Mesodermal cell (in vitro differentiated cells): ENCODE results near the gene KRTAP5-10.
A peak's percentile ranks its signal among the peaks of the same experiment; 100 is the strongest.
"Not testable (repeated sequence)": the region's sequence is repeated elsewhere in the genome, so short reads cannot be mapped to it uniquely, and the experiment has no call there.

ENCODE experiments used
- H3K27ac ChIP-seq: 2 replicates; pipeline ENCODE4 v1.7.0; 2013; ENCODE audit warnings: mild to moderate bottlenecking, low read depth, low read length, moderate library complexity; ENCODE audit not compliant: severe bottlenecking
- H3K36me3 ChIP-seq: 2 replicates; pipeline ENCODE4 v1.7.1; 2013; ENCODE audit warnings: mild to moderate bottlenecking, low read length, moderate library complexity; ENCODE audit not compliant: control insufficient read depth, insufficient read depth
- H3K4me1 ChIP-seq: one replicate; pipeline ENCODE4 v1.7.1; 2013; ENCODE audit warnings: mild to moderate bottlenecking, low read length; ENCODE audit not compliant: insufficient read depth, control insufficient read depth, poor library complexity, severe bottlenecking
- H3K4me3 ChIP-seq: 2 replicates; pipeline ENCODE4 v1.7.0; 2013; ENCODE audit warnings: low read length, control low read depth, mild to moderate bottlenecking; ENCODE audit not compliant: insufficient read depth, poor library complexity, severe bottlenecking; ENCODE audit errors: extremely low read depth
- H3K9me3 ChIP-seq: 2 replicates; pipeline ENCODE4 v1.7.1; 2013; ENCODE audit warnings: mild to moderate bottlenecking, low read length, moderate library complexity; ENCODE audit not compliant: control insufficient read depth
- WGBS, 2 experiments: methylation state at CpG; one replicate each; pipeline ENCODE4 v1.1.5; 2013; ENCODE audit warnings: missing lambda C conversion rate in 2 of 2; ENCODE audit not compliant: insufficient coverage in 2 of 2; 5-methylcytosine and 5-hydroxymethylcytosine counted together

Gene KRTAP5-10

GRCh38 chr11:71575723-71576424, 10.5 kb downstream of the KRTAP5-10 start:
- WGBS, 2 experiments, result 85 to 100% methylated on average over 1 to 3 of the region's 4 CpGs
- H3K27ac ChIP-seq, result no peak overlapping the region
- H3K4me3 ChIP-seq, result no peak overlapping the region
- H3K9me3 ChIP-seq, result no peaks in the 10 kb centered on the region
- H3K36me3 ChIP-seq, result no peaks in the 10 kb centered on the region
- no peaks in the 10 kb centered on the region for H3K4me1 ChIP-seq

DNA sequence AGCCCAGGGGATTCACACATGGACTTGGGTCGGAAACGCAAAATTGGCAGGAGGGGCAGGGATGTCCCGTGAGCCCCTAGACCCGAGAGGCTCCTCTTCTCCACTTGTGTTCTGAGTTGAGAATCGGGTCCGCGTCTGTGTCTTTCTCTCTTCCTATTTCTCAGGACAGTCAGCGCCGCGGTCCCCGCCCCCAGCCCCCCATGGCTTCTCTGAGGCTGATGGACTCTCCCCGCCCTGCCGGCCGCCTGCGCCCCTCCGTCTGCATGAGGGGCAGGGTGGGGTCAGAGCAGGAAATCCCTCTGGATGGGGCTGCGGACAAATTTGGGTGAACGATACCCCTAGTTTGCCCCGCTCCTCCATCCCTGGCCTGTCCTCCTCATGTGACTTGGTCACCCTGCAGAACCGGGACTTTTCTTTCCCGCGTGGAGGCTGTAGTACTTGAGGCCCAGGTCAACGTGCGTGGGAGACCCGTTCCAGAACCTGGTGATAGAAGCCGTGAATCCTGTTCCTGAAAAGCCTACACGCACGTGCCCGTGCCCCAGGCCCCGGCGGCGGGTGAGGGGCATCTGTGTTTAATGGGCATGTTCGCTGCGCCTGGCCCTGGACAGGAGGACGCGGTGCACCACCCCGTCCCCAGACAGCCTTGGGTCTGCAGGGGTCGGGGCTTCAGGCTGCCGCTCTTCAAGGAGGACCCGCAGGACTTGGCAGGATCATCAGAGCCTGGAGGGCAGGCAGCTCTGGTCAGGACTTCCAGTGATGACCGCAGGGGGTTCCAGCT, 11.5 kb downstream of the KRTAP5-10 start:
- not testable (repeated sequence) for H3K36me3 ChIP-seq, H3K4me3 ChIP-seq, H3K27ac ChIP-seq, H3K4me1 ChIP-seq, H3K9me3 ChIP-seq
- 91 to 95% methylated on average over 29 of the region's 41 CpGs for WGBS, 2 experiments

- no peak overlapping the region for H3K27ac ChIP-seq
- WGBS, 2 experiments, result 89 to 94% methylated on average over 7 of the region's 7 CpGs
- no peaks in the 10 kb centered on the region for H3K36me3 ChIP-seq
- no peak overlapping the region for H3K4me3 ChIP-seq
- H3K4me1 ChIP-seq, result no peaks in the 10 kb centered on the region
- H3K9me3 ChIP-seq, result no peaks in the 10 kb centered on the region
Measured at GRCh38 chr11:71577469-71578004, 12.2 kb downstream of the KRTAP5-10 start.

DNA sequence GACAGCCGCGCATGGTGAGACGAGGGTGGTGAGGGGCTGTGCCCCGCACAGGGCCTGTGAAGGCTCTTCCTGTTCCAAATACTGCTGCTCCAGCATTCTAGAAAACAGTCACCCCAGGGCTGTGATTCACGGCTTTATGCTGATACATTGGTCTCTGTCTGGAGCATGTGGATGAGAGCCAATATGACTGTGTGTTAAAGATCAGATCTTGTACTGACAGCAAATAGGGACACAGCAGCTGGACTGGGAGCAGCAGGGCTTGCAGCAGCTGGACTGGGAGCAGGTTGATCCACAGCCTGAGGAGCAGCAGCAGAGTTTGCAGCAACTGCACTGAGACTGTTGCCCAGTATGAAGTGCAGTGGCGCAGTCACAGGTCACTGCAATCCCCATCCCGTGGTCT, 14.2 kb downstream of the KRTAP5-10 start:
- H3K27ac ChIP-seq, H3K9me3 ChIP-seq, H3K36me3 ChIP-seq, H3K4me1 ChIP-seq, H3K4me3 ChIP-seq: not testable (repeated sequence)
- WGBS, 2 experiments, result 70 to 83% methylated on average over 4 to 6 of the region's 7 CpGs

DNA sequence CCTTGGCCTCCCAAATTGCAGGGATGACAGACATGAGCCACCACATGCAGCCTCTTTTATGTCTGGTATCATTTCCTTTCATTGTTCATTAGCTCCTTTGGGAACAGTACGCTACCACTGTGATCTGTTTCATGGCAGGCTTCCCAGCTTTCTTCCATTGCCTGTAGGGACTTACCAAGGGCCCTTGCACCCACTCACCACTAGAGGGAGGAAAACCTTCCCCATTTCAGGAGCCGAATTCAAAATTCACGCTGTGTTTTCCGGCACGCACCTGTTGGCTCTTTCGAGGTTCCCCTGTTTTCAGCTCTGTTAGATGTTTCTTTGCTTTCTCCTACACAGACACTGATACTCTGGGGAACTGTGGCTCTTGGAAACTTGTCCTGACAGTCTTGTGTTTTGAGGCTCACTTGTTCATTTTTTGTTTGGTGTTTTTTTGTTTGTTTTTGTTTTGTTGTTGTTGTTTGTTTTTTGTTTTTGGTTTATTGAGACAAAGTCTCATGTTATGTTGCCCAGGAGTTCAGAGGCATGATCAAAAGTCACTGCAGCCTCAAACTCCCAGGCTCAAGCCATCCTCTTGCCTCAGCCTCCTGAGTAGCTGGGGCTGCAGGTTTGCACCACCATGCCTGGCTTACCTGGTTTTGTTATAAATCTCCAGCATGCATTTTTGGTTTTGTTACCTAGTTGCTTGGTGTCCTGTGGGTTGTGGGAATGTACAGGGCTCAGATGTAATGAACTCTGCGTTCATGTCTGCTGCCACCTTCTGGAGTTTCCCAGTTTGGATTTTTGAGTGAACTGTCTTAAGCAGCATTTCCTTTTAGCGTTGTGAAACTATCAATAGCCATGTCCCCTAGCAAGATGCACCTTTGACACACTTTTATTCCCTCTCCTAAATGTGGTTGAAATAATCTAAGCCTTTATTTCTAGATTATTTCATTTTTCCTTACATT, 15.0 kb downstream of the KRTAP5-10 start:
- H3K4me3 ChIP-seq, result no peak overlapping the region
- H3K9me3 ChIP-seq, result no peaks in the 10 kb centered on the region
- no peak overlapping the region for H3K27ac ChIP-seq
- H3K36me3 ChIP-seq, result no peaks in the 10 kb centered on the region
- no peaks in the 10 kb centered on the region for H3K4me1 ChIP-seq
- WGBS, 2 experiments, result 19 to 35% methylated on average over 6 to 7 of the region's 8 CpGs

DNA sequence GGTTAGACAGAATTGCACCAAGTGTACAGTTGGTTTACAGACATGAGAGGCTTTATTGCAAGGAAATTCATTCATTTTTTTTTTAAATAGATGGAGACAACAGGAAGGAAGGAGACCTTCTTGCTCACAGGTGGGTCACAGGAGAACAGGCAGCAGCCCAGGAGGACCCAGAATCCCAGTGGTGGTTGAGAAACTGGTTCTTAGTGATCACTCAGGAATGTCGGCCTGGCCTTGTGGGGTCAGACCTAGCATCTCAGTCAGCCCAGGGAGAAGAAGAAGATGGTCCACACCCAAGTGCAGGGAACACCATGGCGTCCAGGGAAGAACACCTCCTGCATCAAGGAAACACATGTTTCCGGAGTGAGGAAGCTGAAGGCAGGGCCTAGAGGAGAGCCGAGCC, 16.5 kb downstream of the KRTAP5-10 start:
- H3K27ac ChIP-seq, result no peak overlapping the region
- H3K4me1 ChIP-seq, result no peaks in the 10 kb centered on the region
- no peaks in the 10 kb centered on the region for H3K36me3 ChIP-seq
- H3K9me3 ChIP-seq, result no peaks in the 10 kb centered on the region
- H3K4me3 ChIP-seq, result no peak overlapping the region
- 88 to 90% methylated on average over 4 of the region's 4 CpGs for WGBS, 2 experiments

DNA sequence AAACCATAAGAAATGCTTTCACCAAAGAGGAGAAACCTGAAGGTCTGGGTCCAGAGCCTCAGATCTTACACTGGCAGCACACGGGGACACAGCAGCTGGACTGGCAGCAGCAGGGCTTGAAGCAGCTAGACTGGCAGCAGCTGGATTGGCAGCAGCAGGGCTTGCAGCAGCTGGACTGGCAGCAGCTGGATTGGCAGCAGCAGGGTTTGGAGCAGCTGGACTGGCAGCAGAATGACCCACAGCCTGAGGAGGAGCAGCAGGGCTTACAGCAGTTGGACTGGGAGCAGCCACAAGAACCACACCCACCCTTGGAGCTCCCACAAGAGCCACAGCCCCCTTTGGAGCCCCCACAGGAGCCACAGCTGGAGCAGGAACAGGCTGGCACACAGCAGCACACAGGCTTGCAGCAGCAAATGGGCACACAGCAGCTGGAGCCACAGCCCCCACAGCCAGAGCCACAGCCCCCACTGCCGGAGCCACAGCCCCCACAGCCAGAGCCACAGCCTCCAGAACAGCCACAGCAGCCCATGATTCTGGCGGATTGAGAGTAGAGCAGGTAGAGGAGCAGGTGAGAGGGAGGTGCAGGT, 17.0 kb downstream of the KRTAP5-10 start, which contains the start of gene KRTAP5-11:
TSS of gene KRTAP5-11 (minus strand) at position 567 of the 587 bp plus-strand sequence. CDS start at position 529, 38 bp downstream.
- H3K36me3 ChIP-seq, result no peaks in the 10 kb centered on the region
- 82 to 92% methylated on average over 2 of the region's 3 CpGs for WGBS, 2 experiments
- H3K9me3 ChIP-seq, result no peaks in the 10 kb centered on the region
- no peak within 1 kb of the TSS for H3K4me3 ChIP-seq
- no peak within 1 kb of the TSS for H3K27ac ChIP-seq
- no peaks in the 10 kb centered on the region for H3K4me1 ChIP-seq

- H3K9me3 ChIP-seq, H3K36me3 ChIP-seq, H3K27ac ChIP-seq, H3K4me1 ChIP-seq, H3K4me3 ChIP-seq: not testable (repeated sequence)
- 93 to 100% methylated on average over 1 to 2 of the region's 2 CpGs for WGBS, 2 experiments
Measured at GRCh38 chr11:71582969-71583368, 17.6 kb downstream of the KRTAP5-10 start.

- not testable (repeated sequence) for H3K4me1 ChIP-seq, H3K9me3 ChIP-seq, H3K4me3 ChIP-seq, H3K27ac ChIP-seq, H3K36me3 ChIP-seq
- 100% methylated on average over 1 of the region's 5 CpGs; no CpG with 5 or more reads in 1 of the 2 experiments for WGBS, 2 experiments
Measured at GRCh38 chr11:71585673-71586072, 20.3 kb downstream of the KRTAP5-10 start.

DNA sequence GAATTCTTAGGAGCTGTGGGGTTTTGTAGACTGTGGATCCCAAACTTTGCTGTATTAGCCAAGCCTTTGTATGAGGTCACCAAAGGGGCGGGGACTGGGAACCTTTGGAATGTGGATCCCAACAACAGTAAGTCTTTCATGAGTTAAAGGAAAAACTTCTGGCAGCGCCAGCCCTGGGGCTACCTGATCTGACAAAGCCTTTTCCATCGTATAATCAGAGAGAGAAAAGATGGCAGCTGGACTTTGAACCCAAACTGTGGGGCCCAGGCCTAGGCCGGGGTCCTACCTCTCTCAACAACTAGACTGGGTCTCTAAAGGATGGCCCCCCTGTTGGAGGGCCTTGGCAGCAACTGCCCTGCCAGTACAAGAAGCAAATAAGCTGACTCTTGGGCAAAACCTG, 23.0 kb downstream of the KRTAP5-10 start:
- H3K9me3 ChIP-seq, H3K4me1 ChIP-seq, H3K36me3 ChIP-seq, H3K4me3 ChIP-seq: not testable (repeated sequence)
- WGBS, 2 experiments, result 53% methylated on average over 3 of the region's 4 CpGs; no CpG with 5 or more reads in 1 of the 2 experiments
- H3K27ac ChIP-seq, result peak overlapping the region; percentile 16
